Omental fat pad (tissue), 4 donors: Measurements from ENCODE around the gene PHF21B. TPM values are rescaled to one million over a fixed set of nuclear protein-coding genes. Genes with fewer than 3 reads are reported as not detected.

Experiments
- ATAC-seq: fragments of 150-250 bp; one replicate; pipeline ENCODE4 v1.9.1; 2016; ENCODE audit warnings: mild to moderate bottlenecking, moderate library complexity; ENCODE audit not compliant: low FRiP score
- DNase-seq: peaks from one replicate; pipeline ENCODE4 v3.0.0-alpha.2; 2019; ENCODE audit warnings: low spot score
- CTCF ChIP-seq, 3 donors: fragments of 450-650 bp; IDR thresholded peaks; one replicate each; pipeline ENCODE4 v1.5.1; 2016 to 2017; ENCODE audit warnings: antibody characterized with exemption in 3 of 3, mild to moderate bottlenecking in 3 of 3, moderate library complexity in 2 of 3
- total RNA-seq, 4 donors: library from RNA; depleted of rRNA; stranded (reverse); fragments of >200 nt; gene quantifications; one replicate each; pipeline ENCODE4 v1.1.0, GENCODE V29; 2016

The PHF21B gene
- total RNA-seq, 4 donors from 2014 or later, result 0.44 TPM; not detected in 3

DNA sequence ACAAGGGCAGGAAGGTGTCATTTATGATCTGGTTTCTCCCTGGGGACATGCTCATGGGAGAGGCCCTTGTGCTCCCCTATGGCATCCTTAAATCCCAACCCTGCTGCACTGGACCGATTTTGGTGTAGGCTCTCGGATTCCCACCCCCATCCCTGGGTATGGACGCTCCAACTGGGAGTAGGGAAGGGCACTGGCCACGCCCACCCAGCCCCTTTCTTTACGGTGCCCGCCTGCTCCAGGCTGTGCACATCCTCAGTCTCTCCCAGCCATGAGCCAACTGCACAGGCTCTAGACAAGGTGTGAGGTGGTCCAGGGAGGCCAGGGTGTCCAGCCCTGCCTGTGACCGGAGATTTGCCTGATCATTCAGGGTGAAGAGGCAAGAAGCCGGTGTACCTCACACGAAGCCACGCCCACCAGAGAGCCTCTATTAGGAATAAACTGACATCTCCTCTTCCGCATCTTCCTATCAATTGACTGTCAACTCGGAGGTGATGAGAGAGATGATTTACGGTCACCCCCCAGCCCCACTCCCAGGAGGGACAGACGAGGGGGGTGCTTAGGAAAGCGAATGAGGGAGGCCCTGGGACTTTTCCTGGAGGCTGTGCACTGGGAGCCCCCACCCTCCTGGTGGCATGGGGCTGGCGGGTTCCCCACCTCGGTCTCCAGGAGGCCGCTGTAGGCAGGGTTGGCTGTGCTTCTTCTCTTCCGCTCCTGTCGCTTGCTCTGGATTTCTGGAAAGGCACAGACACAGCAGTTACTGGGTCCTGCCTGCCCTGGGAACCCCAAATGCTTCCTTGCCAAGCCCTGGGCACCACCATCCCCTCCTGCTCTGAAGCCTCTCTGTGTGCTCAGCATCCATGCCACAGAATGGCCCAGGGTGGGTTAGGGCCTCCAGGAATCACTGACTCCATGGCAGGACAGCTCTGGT is 116.7 kb downstream of the PHF21B start:
- ATAC-seq (no peak), DNase-seq (no peak)
- no peak for TF ChIP-seq CTCF (IDR thresholded peaks at IDR 0.05)

GRCh38 chr22:44892243-44892642 is 117.6 kb downstream of the PHF21B start:
- no peak for TF ChIP-seq CTCF (IDR thresholded peaks at IDR 0.05)
- ATAC-seq (no peak), DNase-seq (no peak)

DNA sequence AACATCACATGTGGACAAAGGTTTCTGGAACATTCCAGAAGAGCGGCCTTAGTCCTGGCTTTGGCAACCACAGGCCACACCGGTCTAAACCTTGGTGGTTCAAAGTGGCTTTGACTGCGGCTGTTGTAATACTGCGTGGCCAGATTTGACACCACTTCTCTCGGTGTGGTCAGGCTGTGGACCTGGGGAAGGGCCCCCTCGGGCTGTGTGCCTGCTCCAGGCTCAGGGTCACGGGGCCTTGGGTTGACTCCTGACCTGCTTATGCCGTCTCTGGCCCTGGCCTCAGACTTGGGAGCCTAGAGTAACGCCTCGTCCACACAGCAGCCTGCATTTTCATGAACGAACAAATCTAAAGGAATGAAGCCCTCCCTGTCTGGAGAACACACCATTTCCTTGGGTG is 118.0 kb downstream of the PHF21B start:
- TF ChIP-seq CTCF (IDR thresholded peaks at IDR 0.05), result no peak
- ATAC-seq (no peak), DNase-seq (no peak)

- no peak for DNase-seq
- ATAC-seq, result no peak
- no peak for TF ChIP-seq CTCF (IDR thresholded peaks at IDR 0.05)
Observed at GRCh38 chr22:44891293-44891747, 118.5 kb downstream of the PHF21B start.

GRCh38 chr22:44890416-44891292 is 119.2 kb downstream of the PHF21B start:
- DNase-seq (no peak), ATAC-seq (no peak)
- TF ChIP-seq CTCF (IDR thresholded peaks at IDR 0.05), result no peak

DNA sequence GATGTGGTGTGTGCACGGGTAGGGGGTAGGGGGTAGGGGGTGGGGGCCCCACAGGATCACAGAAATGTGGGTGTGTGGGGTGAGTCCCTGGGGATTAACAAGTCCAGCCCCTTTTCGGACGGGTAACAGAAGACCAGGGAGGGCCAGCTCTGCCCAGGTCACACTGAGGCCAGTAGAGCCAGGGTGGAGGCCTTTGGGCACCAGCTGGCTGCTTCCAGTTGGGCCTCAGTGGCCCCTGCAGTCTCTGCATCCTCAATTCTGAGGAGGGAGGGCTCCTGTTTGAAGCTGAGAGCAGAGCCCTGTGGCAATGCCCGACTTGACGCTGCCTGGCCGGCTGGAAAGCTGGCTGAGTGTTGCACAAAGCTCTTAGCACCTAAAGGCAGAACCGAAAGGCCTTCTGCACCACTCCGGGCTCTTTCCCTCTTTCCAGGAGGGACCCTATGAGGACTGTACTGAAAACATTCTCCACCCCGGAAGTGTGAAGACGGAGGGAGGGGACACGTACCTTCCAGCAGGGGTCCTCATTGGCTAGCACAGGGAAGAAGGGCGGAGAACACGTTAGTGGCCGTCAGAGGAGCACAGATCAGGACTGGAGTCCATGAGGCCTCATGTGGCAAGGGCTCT is 120.4 kb downstream of the PHF21B start:
- ATAC-seq (no peak), DNase-seq (no peak)
- TF ChIP-seq CTCF (IDR thresholded peaks at IDR 0.05), result no peak
